PC-9 (cell line): ENCODE measurements around the gene ARHGAP24.

Experiments used
- EZH2 ChIP-seq: fragments of 200-600 bp; sonication (generic); IDR thresholded peaks from 2 replicates; pipeline ENCODE4 v1.8.0; 2017; ENCODE audit warnings: antibody characterized with exemption, low read depth
- TF ChIP-seq, protein P1 (sequence below): fragments of 200-600 bp; sonication (generic); conservative IDR thresholded peaks from 2 replicates; pipeline ENCODE4 v1.6.1; 2017; ENCODE audit warnings: mixed run types, antibody characterized with exemption, mild to moderate bottlenecking, moderate library complexity

- TF ChIP-seq, protein P1, sequence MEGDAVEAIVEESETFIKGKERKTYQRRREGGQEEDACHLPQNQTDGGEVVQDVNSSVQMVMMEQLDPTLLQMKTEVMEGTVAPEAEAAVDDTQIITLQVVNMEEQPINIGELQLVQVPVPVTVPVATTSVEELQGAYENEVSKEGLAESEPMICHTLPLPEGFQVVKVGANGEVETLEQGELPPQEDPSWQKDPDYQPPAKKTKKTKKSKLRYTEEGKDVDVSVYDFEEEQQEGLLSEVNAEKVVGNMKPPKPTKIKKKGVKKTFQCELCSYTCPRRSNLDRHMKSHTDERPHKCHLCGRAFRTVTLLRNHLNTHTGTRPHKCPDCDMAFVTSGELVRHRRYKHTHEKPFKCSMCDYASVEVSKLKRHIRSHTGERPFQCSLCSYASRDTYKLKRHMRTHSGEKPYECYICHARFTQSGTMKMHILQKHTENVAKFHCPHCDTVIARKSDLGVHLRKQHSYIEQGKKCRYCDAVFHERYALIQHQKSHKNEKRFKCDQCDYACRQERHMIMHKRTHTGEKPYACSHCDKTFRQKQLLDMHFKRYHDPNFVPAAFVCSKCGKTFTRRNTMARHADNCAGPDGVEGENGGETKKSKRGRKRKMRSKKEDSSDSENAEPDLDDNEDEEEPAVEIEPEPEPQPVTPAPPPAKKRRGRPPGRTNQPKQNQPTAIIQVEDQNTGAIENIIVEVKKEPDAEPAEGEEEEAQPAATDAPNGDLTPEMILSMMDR, result no peak
- no peak for TF ChIP-seq EZH2
Measured at GRCh38 chr4:85929961-85930665, 455.2 kb downstream of the ARHGAP24 start.
